ENCODE measurements around the gene PDE4B.

Gene PDE4B

DNA sequence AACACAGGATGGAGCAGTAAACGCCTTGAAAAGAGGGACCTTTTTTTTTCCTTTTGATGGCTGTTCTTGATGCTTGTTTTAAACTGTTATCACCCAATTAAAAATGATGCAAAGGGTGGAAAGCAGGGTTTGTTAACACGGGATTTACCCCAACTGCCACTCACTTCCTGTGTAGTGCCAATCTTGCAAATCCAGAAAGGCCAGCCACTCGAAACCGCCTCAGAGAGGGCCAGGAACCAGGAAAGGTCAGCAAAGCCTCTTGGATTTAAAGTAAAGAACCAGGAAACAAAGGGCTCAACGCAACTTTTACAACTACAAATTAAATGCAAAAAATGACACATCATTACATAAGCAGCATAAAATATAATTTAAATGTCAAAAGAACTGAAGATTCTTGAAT is 347.4 kb downstream of the PDE4B start:
- H3K4me1 ChIP-seq (ENCODE audit: low read depth, poor library complexity, severe bottlenecking), result no peaks in the 10 kb centered on the region
- H3K27me3 ChIP-seq (ENCODE audit: insufficient read depth, low read depth), result no peaks in the 10 kb centered on the region
- no peak overlapping the region for H3K4me2 ChIP-seq
- TF ChIP-seq, protein P1, sequence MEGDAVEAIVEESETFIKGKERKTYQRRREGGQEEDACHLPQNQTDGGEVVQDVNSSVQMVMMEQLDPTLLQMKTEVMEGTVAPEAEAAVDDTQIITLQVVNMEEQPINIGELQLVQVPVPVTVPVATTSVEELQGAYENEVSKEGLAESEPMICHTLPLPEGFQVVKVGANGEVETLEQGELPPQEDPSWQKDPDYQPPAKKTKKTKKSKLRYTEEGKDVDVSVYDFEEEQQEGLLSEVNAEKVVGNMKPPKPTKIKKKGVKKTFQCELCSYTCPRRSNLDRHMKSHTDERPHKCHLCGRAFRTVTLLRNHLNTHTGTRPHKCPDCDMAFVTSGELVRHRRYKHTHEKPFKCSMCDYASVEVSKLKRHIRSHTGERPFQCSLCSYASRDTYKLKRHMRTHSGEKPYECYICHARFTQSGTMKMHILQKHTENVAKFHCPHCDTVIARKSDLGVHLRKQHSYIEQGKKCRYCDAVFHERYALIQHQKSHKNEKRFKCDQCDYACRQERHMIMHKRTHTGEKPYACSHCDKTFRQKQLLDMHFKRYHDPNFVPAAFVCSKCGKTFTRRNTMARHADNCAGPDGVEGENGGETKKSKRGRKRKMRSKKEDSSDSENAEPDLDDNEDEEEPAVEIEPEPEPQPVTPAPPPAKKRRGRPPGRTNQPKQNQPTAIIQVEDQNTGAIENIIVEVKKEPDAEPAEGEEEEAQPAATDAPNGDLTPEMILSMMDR (conservative IDR thresholded peaks at IDR 0.05; ENCODE audit: low read depth, low read length), result no peak
- H3K27ac ChIP-seq, result no peak overlapping the region
- H2AFZ ChIP-seq (ENCODE audit: low read depth), result no peak overlapping the region
- no peaks in the 10 kb centered on the region for H3K36me3 ChIP-seq (ENCODE audit: insufficient read depth)
- H3K9ac ChIP-seq, result no peak overlapping the region
- no peaks in the 10 kb centered on the region for H3K79me2 ChIP-seq (ENCODE audit: insufficient read depth, low read depth)
- no peaks in the 10 kb centered on the region for H4K20me1 ChIP-seq (ENCODE audit: insufficient read depth)
- no peak overlapping the region for H3K4me3 ChIP-seq (IDR thresholded peaks at IDR 0.05; ENCODE audit: insufficient read depth, low read depth, low read length)

DNA sequence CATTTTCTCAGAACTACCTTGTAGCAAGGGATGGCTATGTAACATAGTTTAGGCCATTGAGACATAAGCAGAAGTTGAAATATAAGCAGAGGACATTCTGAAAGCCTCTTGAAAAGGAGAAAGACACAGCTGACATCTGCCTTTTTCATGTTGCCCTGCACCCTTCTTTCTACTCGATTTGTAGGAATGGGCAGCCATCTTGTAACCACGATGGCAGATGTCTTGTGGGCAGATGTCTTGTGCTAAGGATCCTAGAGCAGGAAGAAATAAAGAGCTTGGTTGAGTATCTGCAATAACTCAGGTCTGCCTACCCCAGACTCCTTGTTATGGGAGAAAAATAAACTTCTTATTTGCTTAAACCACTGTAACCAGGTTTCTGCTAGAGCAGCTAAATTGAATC is 351.0 kb downstream of the PDE4B start:
- H3K79me2 ChIP-seq (ENCODE audit: insufficient read depth, low read depth), result no peaks in the 10 kb centered on the region
- no peak overlapping the region; the same call in 1 of the 2 replicates for H2AFZ ChIP-seq (ENCODE audit: low read depth)
- no peaks in the 10 kb centered on the region for H3K36me3 ChIP-seq (ENCODE audit: insufficient read depth)
- no peak overlapping the region for H3K4me3 ChIP-seq (IDR thresholded peaks at IDR 0.05; ENCODE audit: insufficient read depth, low read depth, low read length)
- H3K27ac ChIP-seq, result no peak overlapping the region
- H3K9ac ChIP-seq, result no peak overlapping the region
- no peaks in the 10 kb centered on the region for H3K27me3 ChIP-seq (ENCODE audit: insufficient read depth, low read depth)
- H3K4me1 ChIP-seq (ENCODE audit: low read depth, poor library complexity, severe bottlenecking), result no peaks in the 10 kb centered on the region
- TF ChIP-seq, protein P1 (conservative IDR thresholded peaks at IDR 0.05; ENCODE audit: low read depth, low read length), result no peak
- H4K20me1 ChIP-seq (ENCODE audit: insufficient read depth), result no peaks in the 10 kb centered on the region
- H3K4me2 ChIP-seq, result 0 out of 2 replicates have a peak overlapping the region, but pooled peaks have one; percentile 17

DNA sequence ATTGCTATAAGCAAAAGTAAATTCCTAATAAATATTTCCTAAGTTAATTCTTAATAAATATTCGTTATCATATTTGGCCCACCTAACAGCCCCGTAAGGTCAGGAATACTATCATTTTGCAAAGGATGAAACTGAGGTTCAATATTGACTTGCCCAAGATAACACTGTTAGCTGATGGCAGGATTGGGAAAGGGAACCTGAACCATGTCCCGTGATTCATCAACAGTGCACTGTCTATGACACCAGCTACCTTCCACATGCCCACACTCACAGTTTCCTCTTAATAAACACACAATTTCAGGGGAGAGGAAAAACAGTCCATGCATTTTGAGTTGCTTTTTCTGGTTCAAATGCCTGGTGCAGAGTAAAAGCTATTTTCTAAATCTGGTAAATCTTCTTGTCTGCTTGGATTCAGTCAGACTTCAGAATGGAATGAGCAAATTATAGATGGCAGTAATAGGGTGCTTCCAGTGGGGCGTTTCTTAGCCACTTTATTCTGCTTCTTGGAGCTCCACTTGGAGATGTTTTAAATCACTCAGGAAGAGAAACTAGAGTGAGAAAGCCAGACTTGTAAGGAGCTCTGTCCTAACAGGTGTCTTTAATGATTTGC is 354.6 kb downstream of the PDE4B start:
- no peak overlapping the region for H3K4me3 ChIP-seq (IDR thresholded peaks at IDR 0.05; ENCODE audit: insufficient read depth, low read depth, low read length)
- no peaks in the 10 kb centered on the region for H3K36me3 ChIP-seq (ENCODE audit: insufficient read depth)
- no peaks in the 10 kb centered on the region for H3K4me1 ChIP-seq (ENCODE audit: low read depth, poor library complexity, severe bottlenecking)
- TF ChIP-seq, protein P1 (conservative IDR thresholded peaks at IDR 0.05; ENCODE audit: low read depth, low read length), result no peak
- H3K4me2 ChIP-seq, result no peak overlapping the region
- no peaks in the 10 kb centered on the region for H4K20me1 ChIP-seq (ENCODE audit: insufficient read depth)
- H3K27me3 ChIP-seq (ENCODE audit: insufficient read depth, low read depth), result no peaks in the 10 kb centered on the region
- no peak overlapping the region for H3K9ac ChIP-seq
- no peak overlapping the region for H3K27ac ChIP-seq
- H2AFZ ChIP-seq (ENCODE audit: low read depth), result no peak overlapping the region
- H3K79me2 ChIP-seq (ENCODE audit: insufficient read depth, low read depth), result no peaks in the 10 kb centered on the region

DNA sequence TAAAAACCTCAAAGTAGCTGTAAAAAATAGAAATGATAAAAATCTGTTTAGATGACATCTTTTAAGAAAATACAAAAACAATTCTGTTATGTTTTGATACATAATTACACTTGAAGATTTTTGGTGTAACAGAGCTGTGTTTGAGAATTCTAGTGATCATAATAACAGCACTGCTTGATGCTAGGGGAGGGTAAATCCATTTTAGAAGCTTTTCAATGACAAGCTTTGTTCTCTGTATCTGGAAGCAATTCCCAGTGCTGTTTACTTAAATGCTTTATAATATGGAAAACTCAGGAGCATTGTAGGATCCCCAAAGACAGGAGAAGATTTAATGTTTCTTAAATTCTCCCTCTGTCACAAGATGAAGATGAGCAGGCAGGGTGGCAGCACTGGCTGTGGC is 359.3 kb downstream of the PDE4B start:
- H3K9ac ChIP-seq, result no peak overlapping the region
- no peak overlapping the region for H3K27ac ChIP-seq
- H2AFZ ChIP-seq (ENCODE audit: low read depth), result no peak overlapping the region
- H3K36me3 ChIP-seq (ENCODE audit: insufficient read depth), result no peaks in the 10 kb centered on the region
- H3K4me2 ChIP-seq, result no peak overlapping the region
- H3K4me3 ChIP-seq (IDR thresholded peaks at IDR 0.05; ENCODE audit: insufficient read depth, low read depth, low read length), result no peak overlapping the region
- no peaks in the 10 kb centered on the region for H4K20me1 ChIP-seq (ENCODE audit: insufficient read depth)
- H3K4me1 ChIP-seq (ENCODE audit: low read depth, poor library complexity, severe bottlenecking), result no peaks in the 10 kb centered on the region
- TF ChIP-seq, protein P1 (conservative IDR thresholded peaks at IDR 0.05; ENCODE audit: low read depth, low read length), result no peak
- no peaks in the 10 kb centered on the region for H3K79me2 ChIP-seq (ENCODE audit: insufficient read depth, low read depth)
- H3K27me3 ChIP-seq (ENCODE audit: insufficient read depth, low read depth), result no peaks in the 10 kb centered on the region

All from KMS-11 (cell line).